HL-60/S4 (cell line): Measurements from ENCODE around the gene PIK3R5.

Experiments used
- in situ Hi-C: fragments of 300-500 bp; cut with MboI; formaldehyde crosslinking; loops from 2 replicates; pipeline ENCODE4 v1.14.3; 2022; ENCODE audit warnings: low sequenced_read_pairs

PIK3R5 gene

GRCh38 chr17:8836821-8837562, 128.5 kb downstream of the PIK3R5 start:
- in situ Hi-C loops = no loop called here

- in situ Hi-C loops = no loop called here
Observed at GRCh38 chr17:8835631-8836364, 129.7 kb downstream of the PIK3R5 start.

GRCh38 chr17:8835106-8835505, 130.4 kb downstream of the PIK3R5 start:
- in situ Hi-C loops = no loop called here

GRCh38 chr17:8832711-8833352, 132.7 kb downstream of the PIK3R5 start:
- in situ Hi-C loops = no loop called here

GRCh38 chr17:8831234-8831849, 134.2 kb downstream of the PIK3R5 start:
- in situ Hi-C loops = no loop called here

- in situ Hi-C loops = no loop called here
Observed at GRCh38 chr17:8830141-8830540, 135.4 kb downstream of the PIK3R5 start.

GRCh38 chr17:8829036-8829941, 136.2 kb downstream of the PIK3R5 start:
- in situ Hi-C loops = no loop called here
